Forelimb muscle (tissue), 1 donor: Measurements from ENCODE around the gene DMRTC2. TPM values are rescaled to one million over a fixed set of nuclear protein-coding genes. Genes with fewer than 3 reads are reported as not detected.

Source experiments
- DNase-seq: peaks from one replicate; pipeline ENCODE4 v3.0.0-alpha.2; 2013; ENCODE audit warnings: low read depth
- polyA plus RNA-seq: library from polyadenylated mRNA; unstranded; fragments of 120-200 nt; gene quantifications from one replicate; pipeline ENCODE4 v1.2.1, GENCODE V29; 2013; ENCODE audit not compliant: insufficient read length

Gene DMRTC2
- not detected for polyA plus RNA-seq

- no peak for DNase-seq
Observed at GRCh38 chr19:41845001-41845050, at the start of gene DMRTC2. Gene DMRTC2 (plus strand): TSS chr19:41845042. CDS start chr19:41847429, 2,387 bp downstream.

- DNase-seq, result no peak
Observed at GRCh38 chr19:41796362-41796761, 48.5 kb upstream of the DMRTC2 start, which contains the start of gene CEACAM3. Gene CEACAM3 (plus strand): TSS chr19:41796587. CDS start chr19:41796678, 91 bp downstream.

- DNase-seq, result no peak
Observed at GRCh38 chr19:41796901-41797300, 47.9 kb upstream of the DMRTC2 start.

- DNase-seq, result no peak
Observed at GRCh38 chr19:41799444-41800000, 45.3 kb upstream of the DMRTC2 start.

GRCh38 chr19:41801031-41801430, 43.8 kb upstream of the DMRTC2 start:
- DNase-seq, result no peak

- no peak for DNase-seq
Observed at GRCh38 chr19:41801792-41802211, 43.0 kb upstream of the DMRTC2 start.

- DNase-seq, result no peak
Observed at GRCh38 chr19:41802770-41803169, 42.1 kb upstream of the DMRTC2 start.

GRCh38 chr19:41804336-41804735, 40.5 kb upstream of the DMRTC2 start:
- no peak for DNase-seq

- DNase-seq, result no peak
Observed at GRCh38 chr19:41807176-41807575, 37.7 kb upstream of the DMRTC2 start.

GRCh38 chr19:41808663-41809566, 35.9 kb upstream of the DMRTC2 start:
- no peak for DNase-seq

- DNase-seq, result no peak
Observed at GRCh38 chr19:41810301-41810700, 34.5 kb upstream of the DMRTC2 start.

- no peak for DNase-seq
Observed at GRCh38 chr19:41811036-41811435, 33.8 kb upstream of the DMRTC2 start.

- DNase-seq, result no peak
Observed at GRCh38 chr19:41811981-41812380, 32.9 kb upstream of the DMRTC2 start.

- DNase-seq, result no peak
Observed at GRCh38 chr19:41813911-41814310, 30.9 kb upstream of the DMRTC2 start.

- no peak for DNase-seq
Observed at GRCh38 chr19:41815301-41815700, 29.5 kb upstream of the DMRTC2 start.

- DNase-seq, result no peak
Observed at GRCh38 chr19:41816761-41817160, 28.1 kb upstream of the DMRTC2 start.

GRCh38 chr19:41821003-41821735, 23.7 kb upstream of the DMRTC2 start:
- no peak for DNase-seq

- no peak for DNase-seq
Observed at GRCh38 chr19:41837981-41838708, 6.7 kb upstream of the DMRTC2 start.

- no peak for DNase-seq
Observed at GRCh38 chr19:41839211-41839610, 5.6 kb upstream of the DMRTC2 start.

GRCh38 chr19:41843371-41843770, 1.5 kb upstream of the DMRTC2 start:
- no peak for DNase-seq

GRCh38 chr19:41844601-41845000, 241 bp upstream of the DMRTC2 start, which contains the start of gene LYPD4:
Gene LYPD4 (minus strand): TSS chr19:41844683. CDS start chr19:41839285, 5,398 bp downstream.
- DNase-seq, result no peak

GRCh38 chr19:41845051-41845590, 279 bp downstream of the DMRTC2 start:
- no peak for DNase-seq
